ENCODE data around the gene FBXW10. TPM values are rescaled to one million over a fixed set of nuclear protein-coding genes. Genes with fewer than 3 reads are reported as not detected.
A peak's percentile ranks its signal among the peaks of the same experiment; 100 is the strongest.
"Not testable (repeated sequence)": the region's sequence is repeated elsewhere in the genome, so short reads cannot be mapped to it uniquely, and the experiment has no call there.

The FBXW10 gene, protein sequence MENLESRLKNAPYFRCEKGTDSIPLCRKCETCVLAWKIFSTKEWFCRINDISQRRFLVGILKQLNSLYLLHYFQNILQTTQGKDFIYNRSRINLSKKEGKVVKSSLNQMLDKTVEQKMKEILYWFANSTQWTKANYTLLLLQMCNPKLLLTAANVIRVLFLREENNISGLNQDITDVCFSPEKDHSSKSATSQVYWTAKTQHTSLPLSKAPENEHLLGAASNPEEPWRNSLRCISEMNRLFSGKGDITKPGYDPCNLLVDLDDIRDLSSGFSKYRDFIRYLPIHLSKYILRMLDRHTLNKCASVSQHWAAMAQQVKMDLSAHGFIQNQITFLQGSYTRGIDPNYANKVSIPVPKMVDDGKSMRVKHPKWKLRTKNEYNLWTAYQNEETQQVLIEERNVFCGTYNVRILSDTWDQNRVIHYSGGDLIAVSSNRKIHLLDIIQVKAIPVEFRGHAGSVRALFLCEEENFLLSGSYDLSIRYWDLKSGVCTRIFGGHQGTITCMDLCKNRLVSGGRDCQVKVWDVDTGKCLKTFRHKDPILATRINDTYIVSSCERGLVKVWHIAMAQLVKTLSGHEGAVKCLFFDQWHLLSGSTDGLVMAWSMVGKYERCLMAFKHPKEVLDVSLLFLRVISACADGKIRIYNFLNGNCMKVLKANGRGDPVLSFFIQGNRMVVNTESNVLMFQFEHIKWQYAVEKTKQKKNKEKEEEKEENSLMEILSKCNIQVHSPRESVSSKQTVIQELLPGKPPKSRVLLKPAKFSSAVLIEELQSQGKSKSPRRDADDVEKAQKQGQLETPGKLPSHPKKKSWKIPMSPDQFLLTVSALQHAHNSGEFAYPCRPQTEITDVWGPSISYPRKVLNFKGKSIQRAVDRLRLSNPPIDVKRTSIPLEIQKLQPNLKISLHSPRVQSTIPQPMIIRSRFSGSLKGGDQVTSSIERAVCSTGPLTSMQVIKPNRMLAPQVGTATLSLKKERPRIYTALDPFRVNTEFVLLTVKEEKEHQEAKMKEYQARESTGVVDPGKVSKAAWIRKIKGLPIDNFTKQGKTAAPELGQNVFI
- total RNA-seq, result not detected

- peak; percentile 90 for ATAC-seq
- intact Hi-C loops (cut with DNase I); DNase-seq (ENCODE audit: low spot score): not testable (repeated sequence)
Measured at GRCh38 chr17:18743699-18744421, at the start of gene FBXW10. TSS of gene FBXW10 (plus strand) at chr17:18744054. CDS start at chr17:18744245, 191 bp downstream.

- ATAC-seq; DNase-seq (ENCODE audit: low spot score); intact Hi-C loops (cut with DNase I): not testable (repeated sequence)
Measured at GRCh38 chr17:18695143-18695542, 48.7 kb upstream of the FBXW10 start.

GRCh38 chr17:18698473-18699103 lies 45.3 kb upstream of the FBXW10 start:
- intact Hi-C loops (cut with DNase I); DNase-seq (ENCODE audit: low spot score); ATAC-seq: not testable (repeated sequence)

GRCh38 chr17:18705955-18706354 lies 37.9 kb upstream of the FBXW10 start:
- ATAC-seq; intact Hi-C loops (cut with DNase I); DNase-seq (ENCODE audit: low spot score): not testable (repeated sequence)

DNA sequence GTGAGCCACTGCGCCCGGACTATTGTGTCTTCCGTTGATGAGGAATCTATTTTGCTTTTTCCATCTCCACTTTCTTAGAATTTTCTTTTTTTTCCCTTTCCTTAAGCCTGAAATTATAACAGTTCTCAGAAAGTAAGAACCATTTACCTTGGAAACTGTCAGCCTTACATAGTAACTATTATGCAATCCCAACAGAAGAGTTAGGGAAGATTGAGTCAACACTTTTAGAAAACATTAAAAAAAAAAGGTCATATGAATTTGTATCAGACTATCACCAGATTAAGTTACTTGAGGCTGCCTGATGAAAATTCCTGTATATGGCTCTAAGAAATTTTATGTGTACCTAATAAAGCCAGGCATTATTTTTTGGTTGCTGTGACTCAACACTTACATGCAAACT lies 35.6 kb upstream of the FBXW10 start:
- intact Hi-C loops (cut with DNase I); DNase-seq (ENCODE audit: low spot score): not testable (repeated sequence)
- ATAC-seq, result peak; percentile 71

GRCh38 chr17:18712354-18712999 lies 31.4 kb upstream of the FBXW10 start:
- DNase-seq (ENCODE audit: low spot score) (peak; percentile 80), ATAC-seq (peak; percentile 71)
- intact Hi-C loops (cut with DNase I), result not testable (repeated sequence)

GRCh38 chr17:18718643-18719427 lies 25.0 kb upstream of the FBXW10 start:
- DNase-seq (ENCODE audit: low spot score); intact Hi-C loops (cut with DNase I); ATAC-seq: not testable (repeated sequence)

DNA sequence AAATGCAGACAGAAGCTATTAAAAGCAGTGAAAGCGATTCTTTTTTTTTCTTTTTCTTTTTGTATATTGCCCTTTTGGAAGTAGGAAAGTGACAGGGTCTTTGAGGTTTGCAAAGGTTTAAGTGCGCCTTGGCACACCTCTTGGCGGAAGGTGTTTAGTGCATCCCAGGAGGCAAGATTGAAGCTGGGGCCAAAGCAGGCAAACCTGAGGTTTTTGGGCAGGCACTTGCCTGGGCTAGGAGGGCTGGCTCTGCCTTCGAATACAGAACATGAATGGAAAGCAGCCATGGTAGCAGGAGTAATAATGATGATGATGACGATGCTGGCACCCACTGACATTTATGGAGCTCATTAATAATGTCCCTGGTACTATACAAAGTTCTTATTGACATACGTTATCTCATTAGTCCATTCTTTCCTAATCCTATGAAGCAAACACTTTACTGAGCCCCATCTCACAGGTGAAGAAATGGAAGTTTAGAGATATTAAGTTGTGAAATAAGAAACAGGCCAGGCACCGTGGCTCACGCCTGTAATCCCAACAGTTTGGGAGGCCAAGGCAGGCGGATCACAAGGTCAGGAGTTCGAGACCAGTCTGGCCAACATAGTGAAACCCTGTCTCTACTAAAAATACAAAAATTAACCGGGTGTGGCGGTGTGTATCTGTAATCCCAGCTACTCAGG lies 24.3 kb upstream of the FBXW10 start:
- DNase-seq (ENCODE audit: low spot score); ATAC-seq; intact Hi-C loops (cut with DNase I): not testable (repeated sequence)

GRCh38 chr17:18721775-18722547 lies 21.9 kb upstream of the FBXW10 start:
- intact Hi-C loops (cut with DNase I); DNase-seq (ENCODE audit: low spot score): not testable (repeated sequence)
- peak; percentile 73 for ATAC-seq

- DNase-seq (ENCODE audit: low spot score); ATAC-seq; intact Hi-C loops (cut with DNase I): not testable (repeated sequence)
Measured at GRCh38 chr17:18722612-18723011, 21.2 kb upstream of the FBXW10 start.

- ATAC-seq; intact Hi-C loops (cut with DNase I); DNase-seq (ENCODE audit: low spot score): not testable (repeated sequence)
Measured at GRCh38 chr17:18723509-18723908, 20.3 kb upstream of the FBXW10 start.

- DNase-seq (ENCODE audit: low spot score); intact Hi-C loops (cut with DNase I); ATAC-seq: not testable (repeated sequence)
Measured at GRCh38 chr17:18732438-18732837, 11.4 kb upstream of the FBXW10 start.

DNA sequence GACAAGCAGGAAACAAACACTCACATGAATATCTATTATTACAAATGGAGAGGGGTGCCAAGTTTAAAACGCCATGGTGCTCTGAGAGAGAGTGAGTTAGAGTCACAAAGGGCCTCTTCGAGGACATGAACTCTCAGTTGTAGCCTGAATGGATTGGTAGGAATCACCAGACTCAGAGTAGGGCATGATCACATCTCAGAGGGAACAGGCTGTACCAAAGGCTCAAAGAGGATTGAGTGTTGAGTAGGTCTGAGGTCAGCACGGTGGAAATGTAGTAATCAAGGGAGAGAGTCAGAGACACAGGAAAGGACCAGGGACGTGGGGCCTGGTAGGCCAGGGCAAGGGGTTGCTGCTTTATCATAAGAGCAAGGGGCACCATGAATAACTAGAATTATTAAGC lies 10.5 kb upstream of the FBXW10 start:
- DNase-seq (ENCODE audit: low spot score); ATAC-seq; intact Hi-C loops (cut with DNase I): not testable (repeated sequence)

DNA sequence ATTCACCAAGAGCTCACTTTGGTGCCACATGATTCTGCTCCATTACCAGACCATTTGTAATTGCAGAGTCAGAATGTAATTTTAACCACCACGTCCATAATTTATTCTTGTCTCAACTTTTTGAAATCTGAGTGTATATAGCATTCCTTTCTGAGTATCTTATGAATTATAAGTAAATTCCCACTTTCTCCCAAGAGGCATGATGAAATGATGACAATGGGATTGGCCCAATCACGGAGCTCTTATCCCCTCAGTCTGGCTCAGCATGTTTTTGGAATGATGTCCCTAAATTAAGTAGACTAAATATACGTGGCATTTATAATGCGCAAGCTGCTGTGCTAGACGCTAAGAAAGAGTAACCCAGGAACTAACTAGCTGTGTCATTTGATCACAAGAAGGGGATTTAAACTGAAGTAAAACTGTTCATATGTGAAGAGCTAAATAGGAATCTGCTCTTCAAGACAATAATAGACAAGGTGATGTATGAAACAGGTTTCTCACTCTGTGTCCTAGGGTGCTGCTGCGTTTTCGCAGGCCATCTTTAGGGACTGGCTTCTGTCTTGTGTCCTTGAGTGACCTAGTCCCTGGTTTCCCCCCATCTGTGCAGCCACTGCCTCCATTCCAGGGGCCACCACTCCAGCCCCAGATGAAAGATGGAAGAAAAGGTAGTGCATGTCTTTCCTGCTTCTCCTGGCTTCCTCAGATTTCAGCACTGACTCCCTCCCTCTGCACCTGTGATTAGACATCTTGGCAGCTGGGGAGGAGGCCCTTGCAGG lies 4.0 kb upstream of the FBXW10 start:
- ATAC-seq; DNase-seq (ENCODE audit: low spot score); intact Hi-C loops (cut with DNase I): not testable (repeated sequence)

- ATAC-seq; intact Hi-C loops (cut with DNase I); DNase-seq (ENCODE audit: low spot score): not testable (repeated sequence)
Measured at GRCh38 chr17:18741228-18741627, 2.6 kb upstream of the FBXW10 start.

Measured in sciatic nerve (tissue), 2 donors.